K562 (cell line): ENCODE measurements around the gene BIRC3. TPM values are rescaled to one million over a fixed set of nuclear protein-coding genes. Genes with fewer than 3 reads are reported as not detected.

Experiments used
- CBX3 ChIP-seq, 2 experiments: IDR thresholded peaks; 1 replicate in 1 of 2; 2 replicates in 1 of 2; pipeline ENCODE4 v1.6.1; 2012; ENCODE audit warnings: inconsistent platforms in 2 of 2, low read length in 2 of 2, borderline replicate concordance in 1 of 2, control low read depth in 1 of 2
- CBX5 ChIP-seq: IDR thresholded peaks from 2 replicates; pipeline ENCODE4 v1.6.1; 2014; ENCODE audit warnings: low read depth, borderline replicate concordance
- CCNT2 ChIP-seq: IDR thresholded peaks from 2 replicates; pipeline ENCODE4 v1.6.1; 2011; ENCODE audit warnings: borderline replicate concordance, low read depth, mild to moderate bottlenecking, moderate library complexity, mixed read lengths, low read length; ENCODE audit not compliant: insufficient read length; ENCODE audit errors: extremely low read depth
- ELF4 ChIP-seq: fragments of 450-650 bp; formaldehyde crosslinking; IDR thresholded peaks from 2 replicates; pipeline ENCODE4 v1.4.0; 2022; ENCODE audit warnings: missing genetic modification characterization
- SMARCC2 ChIP-seq: fragments of 450-650 bp; IDR thresholded peaks from 2 replicates; pipeline ENCODE4 v1.6.1; 2017; ENCODE audit warnings: antibody characterized with exemption, moderate library complexity, mild to moderate bottlenecking, low read depth
- THRB ChIP-seq: fragments of 450-650 bp; formaldehyde crosslinking; conservative IDR thresholded peaks from 2 replicates; pipeline ENCODE4 v1.4.0; 2022; ENCODE audit warnings: mild to moderate bottlenecking, missing genetic modification characterization
- ZFX ChIP-seq: sonication (generic); formaldehyde crosslinking; IDR thresholded peaks from 2 replicates; pipeline ENCODE4 v1.8.0; 2022; ENCODE audit warnings: mild to moderate bottlenecking, missing genetic modification reagents, moderate library complexity
- ZNF766 ChIP-seq: fragments of 200-800 bp; sonication (Bioruptor generic); conservative IDR thresholded peaks from 2 replicates; pipeline ENCODE4 v1.6.1; 2016; ENCODE audit warnings: missing genetic modification characterization, missing compliant biosample characterization
- polyA plus RNA-seq, 8 experiments: library from polyadenylated mRNA; depleted of rRNA in 4 of 8; stranded (reverse) in 5 of 8; unstranded in 3 of 8; fragments of >200 nt; fragmentation: Nextera tagmentation in 2 of 8; fragmentation: Illumina TruSeq in 1 of 8; extraction: Ambion mirVana in 2 of 8; extraction: Trizol in 1 of 8; gene quantifications; 2 replicates each; pipeline versions ENCODE4 v1.2.1 to v1.2.3, GENCODE V29; 2011 to 2014; ENCODE audit warnings: inconsistent platforms in 1 of 8, missing spikeins in 1 of 8
- total RNA-seq, 7 experiments: library from RNA; depleted of rRNA in 6 of 7; stranded (reverse); fragments of >200 nt in 6 of 7; fragmentation: Illumina TruSeq in 2 of 7; extraction: Trizol in 2 of 7; gene quantifications; 2 replicates each; pipeline versions ENCODE4 v1.2.1 to v1.2.3, GENCODE V29; 2011 to 2021; ENCODE audit warnings: low replicate concordance in 1 of 7
- TF ChIP-seq, protein P1 (sequence below): fragments of 450-650 bp; conservative IDR thresholded peaks from 2 replicates; pipeline ENCODE4 v1.6.1; 2016; ENCODE audit warnings: missing genetic modification characterization, low read depth, mild to moderate bottlenecking, control low read depth, missing compliant biosample characterization
- TF ChIP-seq, protein P2 (sequence below), 2 experiments: fragments of 450-650 bp; formaldehyde crosslinking in 1 of 2; IDR thresholded peaks; 2 replicates each; pipeline versions ENCODE4 v1.4.0 to v1.6.1; 2014 to 2020; ENCODE audit warnings: mild to moderate bottlenecking in 2 of 2, borderline replicate concordance in 1 of 2, low read depth in 1 of 2
- TF ChIP-seq, protein P3 (sequence below): sonication (generic); formaldehyde crosslinking; IDR thresholded peaks from 2 replicates; pipeline ENCODE4 v1.8.0; 2022; ENCODE audit warnings: mild to moderate bottlenecking, low read depth, missing genetic modification reagents

BIRC3 gene
- total and polyA plus RNA-seq, 9 of the 15 experiments (the other 6 are each of a cell fraction or from before 2014, with no cell fraction given), result 0.08 to 0.42 (median 0.18) TPM

DNA sequence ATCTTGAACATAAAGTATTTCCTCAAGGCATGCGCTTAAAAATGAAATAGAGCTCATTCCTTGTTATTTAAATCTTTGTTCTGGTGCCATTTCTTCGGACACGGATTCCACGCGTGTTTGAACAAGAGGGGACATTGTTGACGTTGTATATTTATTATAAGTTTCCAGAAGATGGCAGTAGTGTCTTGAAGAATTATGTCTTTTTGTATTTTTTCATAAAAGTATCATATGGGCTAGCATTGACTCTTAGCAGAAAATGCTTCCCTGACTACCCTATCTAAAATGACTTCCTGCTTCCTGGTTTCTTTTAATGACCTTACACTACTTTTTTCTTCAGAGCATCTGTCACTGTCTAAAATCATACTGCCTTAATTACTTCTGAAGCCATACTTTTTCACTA, 50.1 kb downstream of the BIRC3 start (continued):
- TF ChIP-seq, protein P1, sequence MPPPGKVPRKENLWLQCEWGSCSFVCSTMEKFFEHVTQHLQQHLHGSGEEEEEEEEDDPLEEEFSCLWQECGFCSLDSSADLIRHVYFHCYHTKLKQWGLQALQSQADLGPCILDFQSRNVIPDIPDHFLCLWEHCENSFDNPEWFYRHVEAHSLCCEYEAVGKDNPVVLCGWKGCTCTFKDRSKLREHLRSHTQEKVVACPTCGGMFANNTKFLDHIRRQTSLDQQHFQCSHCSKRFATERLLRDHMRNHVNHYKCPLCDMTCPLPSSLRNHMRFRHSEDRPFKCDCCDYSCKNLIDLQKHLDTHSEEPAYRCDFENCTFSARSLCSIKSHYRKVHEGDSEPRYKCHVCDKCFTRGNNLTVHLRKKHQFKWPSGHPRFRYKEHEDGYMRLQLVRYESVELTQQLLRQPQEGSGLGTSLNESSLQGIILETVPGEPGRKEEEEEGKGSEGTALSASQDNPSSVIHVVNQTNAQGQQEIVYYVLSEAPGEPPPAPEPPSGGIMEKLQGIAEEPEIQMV (tag), result no peak
- TF ChIP-seq ZNF766 (no peak), CBX5 (no peak), ELF4 (CRISPR knock-in tag) (no peak), SMARCC2 (no peak), CBX3 (IDR thresholded peaks at IDR 0.05; ENCODE audit: borderline replicate concordance in 1 of 2, low read length in 2 of 2) (no peak), CCNT2 (no peak), ZFX (no peak), THRB (no peak)
- TF ChIP-seq, protein P2, sequence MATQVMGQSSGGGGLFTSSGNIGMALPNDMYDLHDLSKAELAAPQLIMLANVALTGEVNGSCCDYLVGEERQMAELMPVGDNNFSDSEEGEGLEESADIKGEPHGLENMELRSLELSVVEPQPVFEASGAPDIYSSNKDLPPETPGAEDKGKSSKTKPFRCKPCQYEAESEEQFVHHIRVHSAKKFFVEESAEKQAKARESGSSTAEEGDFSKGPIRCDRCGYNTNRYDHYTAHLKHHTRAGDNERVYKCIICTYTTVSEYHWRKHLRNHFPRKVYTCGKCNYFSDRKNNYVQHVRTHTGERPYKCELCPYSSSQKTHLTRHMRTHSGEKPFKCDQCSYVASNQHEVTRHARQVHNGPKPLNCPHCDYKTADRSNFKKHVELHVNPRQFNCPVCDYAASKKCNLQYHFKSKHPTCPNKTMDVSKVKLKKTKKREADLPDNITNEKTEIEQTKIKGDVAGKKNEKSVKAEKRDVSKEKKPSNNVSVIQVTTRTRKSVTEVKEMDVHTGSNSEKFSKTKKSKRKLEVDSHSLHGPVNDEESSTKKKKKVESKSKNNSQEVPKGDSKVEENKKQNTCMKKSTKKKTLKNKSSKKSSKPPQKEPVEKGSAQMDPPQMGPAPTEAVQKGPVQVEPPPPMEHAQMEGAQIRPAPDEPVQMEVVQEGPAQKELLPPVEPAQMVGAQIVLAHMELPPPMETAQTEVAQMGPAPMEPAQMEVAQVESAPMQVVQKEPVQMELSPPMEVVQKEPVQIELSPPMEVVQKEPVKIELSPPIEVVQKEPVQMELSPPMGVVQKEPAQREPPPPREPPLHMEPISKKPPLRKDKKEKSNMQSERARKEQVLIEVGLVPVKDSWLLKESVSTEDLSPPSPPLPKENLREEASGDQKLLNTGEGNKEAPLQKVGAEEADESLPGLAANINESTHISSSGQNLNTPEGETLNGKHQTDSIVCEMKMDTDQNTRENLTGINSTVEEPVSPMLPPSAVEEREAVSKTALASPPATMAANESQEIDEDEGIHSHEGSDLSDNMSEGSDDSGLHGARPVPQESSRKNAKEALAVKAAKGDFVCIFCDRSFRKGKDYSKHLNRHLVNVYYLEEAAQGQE (IDR thresholded peaks at IDR 0.05; ENCODE audit: borderline replicate concordance), result peak; percentile 47; the same call in 1 of the 2 replicates
- TF ChIP-seq, protein P2 (CRISPR knock-in tag; IDR thresholded peaks at IDR 0.05; ENCODE audit: low read depth), result no peak
- TF ChIP-seq, protein P3, sequence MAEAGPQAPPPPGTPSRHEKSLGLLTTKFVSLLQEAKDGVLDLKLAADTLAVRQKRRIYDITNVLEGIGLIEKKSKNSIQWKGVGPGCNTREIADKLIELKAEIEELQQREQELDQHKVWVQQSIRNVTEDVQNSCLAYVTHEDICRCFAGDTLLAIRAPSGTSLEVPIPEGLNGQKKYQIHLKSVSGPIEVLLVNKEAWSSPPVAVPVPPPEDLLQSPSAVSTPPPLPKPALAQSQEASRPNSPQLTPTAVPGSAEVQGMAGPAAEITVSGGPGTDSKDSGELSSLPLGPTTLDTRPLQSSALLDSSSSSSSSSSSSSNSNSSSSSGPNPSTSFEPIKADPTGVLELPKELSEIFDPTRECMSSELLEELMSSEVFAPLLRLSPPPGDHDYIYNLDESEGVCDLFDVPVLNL (CRISPR knock-in tag), result no peak
